K562 (cell line): Measurements from ENCODE around the gene IRAK2. TPM values are rescaled to one million over a fixed set of nuclear protein-coding genes. Genes with fewer than 3 reads are reported as not detected.

Experiments used
- ATAC-seq: fragments of 200-7000 bp; cut with Tn5 transposase; 3 replicates; pipeline ENCODE4 v1.9.1; 2020; ENCODE audit warnings: moderate library complexity
- BruUV-seq: library from RNA; stranded (reverse); fragments of 400-500 nt; replicated peaks from 2 replicates; lab custom pipeline; 2021; lab: Mats Ljungman, UMichigan
- CTCF ChIA-PET: fragments of 300-600 bp; formaldehyde crosslinking; extraction: SDS; loops from one replicate; lab custom pipeline; 2021; ENCODE audit warnings: low intra/inter-chr PET ratio; lab: Yijun Ruan, JAX
- POLR2A ChIA-PET: fragments of 300-600, 350-650 bp; sonication (Branson Sonifier 250); formaldehyde crosslinking; extraction: SDS; loops from one replicate; lab custom pipeline; 2021; ENCODE audit warnings: antibody characterized with exemption, inconsistent platforms; lab: Yijun Ruan, JAX
- DNase-seq, 4 experiments: peaks; one replicate each; pipeline versions ENCODE4 v3.0.0 to v3.0.0-alpha.2; 2011 to 2018; ENCODE audit warnings: low spot score in 3 of 4, mixed read lengths in 3 of 4; ENCODE audit errors: extremely low read depth in 1 of 4
- FAIRE-seq: peaks from 2 replicates; lab custom pipeline; 2011; peaks lifted over from hg19 to GRCh38; lab: Jason Lieb, UNC
- H2AFZ ChIP-seq: 2 replicates; pipeline ENCODE4 v1.6.0; 2011; ENCODE audit warnings: low read depth, low read length, control low read depth, inconsistent platforms
- H3K27ac ChIP-seq: fragments of 200-600 bp; 3 replicates; pipeline ENCODE4 v1.8.0; 2011; ENCODE audit warnings: low read depth, mild to moderate bottlenecking, control low read depth, inconsistent platforms, low read length, moderate library complexity, mixed read lengths; ENCODE audit errors: extremely low read depth
- H3K27me3 ChIP-seq, 2 experiments: fragments of 300-600 bp in 1 of 2; 2 replicates in 1 of 2; 3 replicates in 1 of 2; pipeline versions ENCODE4 v1.6.0 to v1.8.0; 2011; ENCODE audit warnings: inconsistent platforms in 2 of 2, low read length in 2 of 2, mild to moderate bottlenecking in 1 of 2, mixed read lengths in 1 of 2, moderate library complexity in 1 of 2; ENCODE audit not compliant: control insufficient read depth in 2 of 2, insufficient read depth in 2 of 2
- H3K36me3 ChIP-seq: fragments of 300-600 bp; 3 replicates; pipeline ENCODE4 v1.8.0; 2011; ENCODE audit warnings: mild to moderate bottlenecking, low read length, inconsistent platforms; ENCODE audit not compliant: control insufficient read depth, insufficient read depth
- H3K4me1 ChIP-seq, 2 experiments: fragments of 200-600 bp in 1 of 2; replicated peaks in 1 of 2; 2 replicates in 1 of 2; 3 replicates in 1 of 2; pipeline versions ENCODE4 v1.5.1 to v1.8.0; 2011; ENCODE audit warnings: inconsistent platforms in 2 of 2, low read length in 2 of 2, mild to moderate bottlenecking in 1 of 2, mixed read lengths in 1 of 2, moderate library complexity in 1 of 2; ENCODE audit not compliant: control insufficient read depth in 2 of 2, insufficient read depth in 2 of 2
- H3K4me2 ChIP-seq: 2 replicates; pipeline ENCODE4 v1.6.1; 2011; ENCODE audit warnings: low read length, control low read depth, inconsistent platforms, mixed read lengths; ENCODE audit not compliant: insufficient read depth
- H3K4me3 ChIP-seq: fragments of 200-600 bp; sonication (generic), shearing (Covaris generic); 2 replicates; pipeline ENCODE4 v1.5.1; 2016; ENCODE audit warnings: control low read depth, inconsistent platforms
- H3K79me2 ChIP-seq: fragments of 200-600 bp; 3 replicates; pipeline ENCODE4 v1.8.0; 2011; ENCODE audit warnings: low read length, inconsistent platforms; ENCODE audit not compliant: control insufficient read depth, insufficient read depth
- H3K9ac ChIP-seq, 2 experiments: 2 replicates each; pipeline versions ENCODE4 v1.6.0 to v1.6.1; 2011; ENCODE audit warnings: low read depth in 2 of 2, low read length in 2 of 2, control low read depth in 1 of 2, inconsistent platforms in 1 of 2, mild to moderate bottlenecking in 1 of 2, mixed read lengths in 1 of 2; ENCODE audit not compliant: insufficient read depth in 1 of 2
- H3K9me1 ChIP-seq: one replicate; pipeline ENCODE4 v1.6.0; 2011; ENCODE audit warnings: inconsistent platforms, mild to moderate bottlenecking, low read length, moderate library complexity; ENCODE audit not compliant: control insufficient read depth, insufficient read depth
- H3K9me3 ChIP-seq: replicated peaks from 2 replicates; pipeline ENCODE4 v1.5.1; 2011; ENCODE audit warnings: low read depth, low read length, inconsistent platforms; ENCODE audit not compliant: control insufficient read depth, insufficient read depth
- H4K20me1 ChIP-seq: replicated peaks from 2 replicates; pipeline ENCODE4 v1.6.1; 2011; ENCODE audit warnings: low read length, inconsistent platforms, mixed read lengths; ENCODE audit not compliant: control insufficient read depth, insufficient read depth
- CTBP1 ChIP-seq: fragments of 450-650 bp; IDR thresholded peaks from 2 replicates; pipeline ENCODE4 v1.6.1; 2016; ENCODE audit warnings: borderline replicate concordance
- XRCC4 ChIP-seq: IDR thresholded peaks from one replicate; pipeline ENCODE4 v1.6.1; 2011; ENCODE audit not compliant: insufficient read depth, insufficient read length; ENCODE audit errors: extremely low read depth
- ZNF347 ChIP-seq: fragments of 450-650 bp; formaldehyde crosslinking; IDR thresholded peaks from 2 replicates; pipeline ENCODE4 v1.4.0; 2020; ENCODE audit warnings: low read depth, mild to moderate bottlenecking, moderate library complexity
- WGBS: fragments of 100-300 bp; shearing (Covaris generic); methylation state at CpG from one replicate; pipeline ENCODE4 v1.1.6; 2016; ENCODE audit warnings: low coverage, mixed read lengths; ENCODE audit not compliant: insufficient coverage; ENCODE audit errors: missing lambda C conversion rate; 5-methylcytosine and 5-hydroxymethylcytosine counted together
- in situ Hi-C: fragments of 300-500 bp; cut with MboI; formaldehyde crosslinking; loops from 4 replicates; pipeline ENCODE4 v1.15.0; 2018; ENCODE audit warnings: inconsistent platforms, mixed read lengths
- intact Hi-C: fragments of 100-400 bp; cut with micrococcal nuclease; formaldehyde crosslinking; loops from 2 replicates; pipeline ENCODE4 v1.14.2; 2022
- polyA plus RNA-seq, 8 experiments: library from polyadenylated mRNA; depleted of rRNA in 4 of 8; stranded (reverse) in 5 of 8; unstranded in 3 of 8; fragments of >200 nt; fragmentation: Nextera tagmentation in 2 of 8; fragmentation: Illumina TruSeq in 1 of 8; extraction: Ambion mirVana in 2 of 8; extraction: Trizol in 1 of 8; gene quantifications; 2 replicates each; pipeline versions ENCODE4 v1.2.1 to v1.2.3, GENCODE V29; 2011 to 2014; ENCODE audit warnings: inconsistent platforms in 1 of 8, missing spikeins in 1 of 8
- total RNA-seq, 7 experiments: library from RNA; depleted of rRNA in 6 of 7; stranded (reverse); fragments of >200 nt in 6 of 7; fragmentation: Illumina TruSeq in 2 of 7; extraction: Trizol in 2 of 7; gene quantifications; 2 replicates each; pipeline versions ENCODE4 v1.2.1 to v1.2.3, GENCODE V29; 2011 to 2021; ENCODE audit warnings: low replicate concordance in 1 of 7

Gene IRAK2
- total and polyA plus RNA-seq, 9 of the 15 experiments (the other 6 are each of a cell fraction or from before 2014, with no cell fraction given) = 0.42 to 4.4 (median 2.7) TPM

GRCh38 chr3:10285272-10286132, 120.8 kb downstream of the IRAK2 start (continued):
- no peak for TF ChIP-seq CTBP1
- no peak for TF ChIP-seq ZNF347 (CRISPR knock-in tag)

GRCh38 chr3:10286133-10286524, 121.4 kb downstream of the IRAK2 start:
- no peak for ATAC-seq
- TF ChIP-seq XRCC4 = no peak
- Histone ChIP-seq H3K27ac (no peak overlapping the region), H2AFZ (no peak overlapping the region), H3K4me2 (no peak overlapping the region), H3K27me3 (no peaks in the 10 kb centered on the region), H3K9me1 (no peaks in the 10 kb centered on the region), H3K9ac (no peak overlapping the region), H4K20me1 (no peaks in the 10 kb centered on the region), H3K36me3 (peaks cover 45% of the 10 kb centered on the region), H3K4me1 (peaks cover 0 to 3% of the 10 kb centered on the region in 2 experiments; a peak in 2 of 5 replicates), H3K9me3 (no peaks in the 10 kb centered on the region), H3K79me2 (no peaks in the 10 kb centered on the region), H3K4me3 (no peak overlapping the region)
- no peak for FAIRE-seq
- intact Hi-C loops = no loop called here
- no TSS peak for BruUV-seq
- DNase-seq = no peak
- ChIA-PET CTCF (no interaction called here), POLR2A (interaction anchor here (0.6 to 2.8 kb wide), 5 partner anchors 10 to 50 kb away, joined by 3 to 9 read pairs (median 4); no protein-coding TSS in a partner anchor)
- in situ Hi-C loops = no loop called here
- 85% methylated on average over 5 of the region's 5 CpGs for WGBS
